CD4-positive, alpha-beta T cell treated with Interferon alpha-2 for 1 hour (primary cell): ENCODE results near the gene WEE2.
"Not testable (repeated sequence)": the region's sequence is repeated elsewhere in the genome, so short reads cannot be mapped to it uniquely, and the experiment has no call there.

Source experiments
- DNase-seq, 2 donors: peaks; one replicate each; pipeline ENCODE4 v3.0.0-alpha.2; 2020 to 2022

Gene WEE2

GRCh38 chr7:141715794-141716689, 7.9 kb downstream of the WEE2 start:
- no peak for DNase-seq

- DNase-seq = no peak
Measured at GRCh38 chr7:141717450-141717849, 9.3 kb downstream of the WEE2 start.

DNA sequence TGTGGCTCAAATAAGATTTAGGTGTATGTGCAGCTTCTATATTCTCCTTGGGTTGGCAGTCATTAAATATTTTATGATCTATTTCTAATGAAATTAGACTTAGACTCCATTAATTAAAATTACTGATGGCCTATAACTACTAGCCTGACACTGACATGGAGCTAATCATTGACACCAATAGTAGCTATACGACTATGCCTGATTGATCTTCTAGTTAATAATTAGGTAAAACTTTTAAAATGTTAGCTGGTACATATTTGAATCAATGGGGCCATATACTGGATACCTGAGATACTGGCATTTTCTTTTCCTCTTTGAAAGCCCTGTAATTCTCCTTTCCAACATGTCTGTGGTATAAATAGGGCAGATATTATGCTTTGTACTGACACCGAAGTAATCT, 14.4 kb downstream of the WEE2 start:
- DNase-seq = no peak

DNA sequence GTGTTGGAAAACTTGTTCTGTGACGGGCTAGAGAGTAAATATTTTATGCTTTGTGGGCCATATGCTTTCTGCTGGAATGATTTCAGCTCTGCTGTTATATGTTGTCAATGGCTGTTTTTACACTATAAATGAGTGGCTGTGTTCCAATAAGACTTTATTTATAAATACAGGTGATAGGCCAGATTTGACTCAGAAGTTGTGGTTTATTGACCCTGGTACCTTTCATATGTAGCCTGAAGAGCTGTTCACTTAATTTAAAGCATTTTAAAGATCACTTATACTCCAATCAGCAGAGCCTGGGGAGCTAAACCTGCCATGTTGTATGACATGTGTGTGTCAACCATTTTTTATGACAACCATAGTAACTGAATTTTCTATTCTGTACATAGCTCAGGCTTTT, 20.9 kb downstream of the WEE2 start:
- DNase-seq = no peak

GRCh38 chr7:141731476-141732149, 23.5 kb downstream of the WEE2 start:
- DNase-seq = no peak

DNA sequence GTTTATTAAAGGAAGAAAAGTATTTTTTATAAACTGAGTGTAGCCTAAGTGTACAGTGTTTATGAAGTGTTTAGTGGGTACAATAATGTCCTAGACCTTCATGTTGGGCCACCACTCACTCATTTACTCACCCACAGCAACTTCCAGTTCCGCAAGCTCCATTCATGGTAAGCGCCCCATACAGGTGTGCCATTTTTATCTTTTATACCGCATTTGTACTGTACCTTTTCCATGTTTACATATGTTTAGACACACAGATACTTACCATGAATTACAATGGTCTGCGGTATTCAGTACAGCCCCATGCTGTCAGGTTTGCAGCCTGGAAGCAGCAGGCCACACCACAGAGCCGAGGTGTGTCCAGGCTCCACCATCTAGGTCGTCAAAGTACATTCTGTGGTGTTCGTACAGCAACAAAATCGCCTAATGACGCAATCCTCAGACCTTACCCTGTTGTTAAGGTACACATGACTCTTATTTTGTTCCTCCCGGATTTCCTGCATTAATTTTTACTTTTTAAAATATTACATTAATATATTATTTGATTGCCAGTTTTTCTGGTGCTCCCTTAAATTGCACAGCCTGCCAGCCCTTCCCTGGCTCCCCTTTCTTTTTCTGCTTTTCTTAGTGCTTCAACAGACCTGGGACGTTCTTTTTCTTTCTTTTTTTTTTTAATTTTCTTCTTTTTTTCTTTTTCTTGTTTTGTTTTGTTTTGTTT, 29.1 kb downstream of the WEE2 start:
- DNase-seq = peak; percentile 9 to 35

- DNase-seq = peak; percentile 91 to 95
Measured at GRCh38 chr7:141737836-141738591, 29.9 kb downstream of the WEE2 start, which contains the start of gene SSBP1. SSBP1 (plus strand) TSS chr7:141738358; CDS start chr7:141739167, 809 bp downstream.

DNA sequence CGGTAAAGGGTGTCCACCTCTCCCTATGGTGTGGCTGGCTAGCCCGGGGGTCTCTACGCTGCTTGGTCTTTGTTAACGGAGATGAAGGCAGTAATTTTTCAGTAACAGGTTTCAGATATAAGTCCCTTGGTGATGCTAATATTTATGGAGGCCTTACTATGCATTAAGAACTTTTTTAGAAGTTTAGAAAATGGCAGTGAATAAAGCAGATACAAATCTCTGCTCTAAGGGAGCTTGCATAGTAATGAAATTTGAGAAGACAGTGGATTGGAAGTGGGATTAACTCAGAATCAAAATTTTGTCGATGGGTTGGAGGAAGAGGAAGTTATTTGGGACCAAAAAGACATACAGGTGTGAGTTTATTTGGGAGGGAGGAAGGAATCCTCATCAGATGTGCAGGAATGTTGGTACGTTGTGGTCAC, 30.4 kb downstream of the WEE2 start:
- DNase-seq = no peak

DNA sequence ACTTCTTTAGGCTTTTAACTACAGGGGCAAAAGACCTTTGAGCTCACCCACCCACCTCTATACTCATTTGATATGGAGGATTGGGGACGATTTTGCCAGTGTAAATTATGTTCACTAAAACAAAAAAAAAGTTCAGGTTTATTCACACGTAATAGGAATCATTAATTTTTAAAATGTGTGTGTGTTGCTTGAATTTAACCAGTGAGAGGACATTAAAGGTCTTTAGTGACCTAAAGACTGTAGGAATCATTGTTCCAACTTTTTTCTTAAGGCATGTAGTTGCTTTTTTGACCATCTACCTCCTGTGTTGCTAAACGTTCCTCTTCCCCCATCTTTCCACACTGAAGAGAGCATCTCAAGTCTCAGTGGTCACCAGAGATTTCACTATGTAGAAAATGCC, 31.1 kb downstream of the WEE2 start:
- no peak for DNase-seq

DNA sequence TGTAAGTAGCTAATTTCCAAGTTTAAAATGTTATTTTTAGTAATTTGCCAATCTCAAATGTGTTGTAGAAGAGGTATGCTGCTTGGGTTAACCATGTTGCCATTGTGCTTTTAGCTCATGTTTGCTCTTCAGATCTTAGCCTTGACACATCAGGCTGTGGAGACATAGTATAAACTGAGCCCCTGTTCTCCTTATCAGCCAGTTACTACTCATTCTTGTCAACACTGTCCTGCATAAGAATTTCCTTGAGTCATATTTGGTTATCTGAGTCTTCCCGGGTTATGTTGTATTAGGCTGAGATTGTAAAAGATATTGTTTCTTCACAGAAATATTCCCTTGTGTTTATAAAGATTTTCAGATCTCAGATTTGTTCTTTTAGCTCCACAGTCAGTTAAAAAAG, 34.1 kb downstream of the WEE2 start:
- DNase-seq = no peak

DNA sequence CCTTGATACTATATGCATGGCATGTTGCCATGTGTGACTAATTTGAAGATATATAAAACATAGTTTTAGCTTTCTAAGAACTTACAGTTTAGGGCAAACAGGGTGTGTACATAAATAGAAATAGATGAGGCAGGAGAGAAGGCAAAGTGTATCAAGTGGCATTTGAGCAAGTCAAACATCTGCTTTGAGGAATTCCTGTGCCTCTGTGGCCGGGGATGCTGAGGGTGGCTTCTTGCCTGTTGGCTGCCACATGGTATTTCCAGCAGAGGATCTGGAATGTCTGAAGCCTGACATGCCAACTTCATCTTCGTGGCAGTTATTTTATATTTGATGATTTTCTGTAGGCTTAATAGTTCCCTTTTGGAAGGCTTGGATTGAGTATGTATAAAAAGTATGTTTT, 36.0 kb downstream of the WEE2 start:
- DNase-seq = no peak

DNA sequence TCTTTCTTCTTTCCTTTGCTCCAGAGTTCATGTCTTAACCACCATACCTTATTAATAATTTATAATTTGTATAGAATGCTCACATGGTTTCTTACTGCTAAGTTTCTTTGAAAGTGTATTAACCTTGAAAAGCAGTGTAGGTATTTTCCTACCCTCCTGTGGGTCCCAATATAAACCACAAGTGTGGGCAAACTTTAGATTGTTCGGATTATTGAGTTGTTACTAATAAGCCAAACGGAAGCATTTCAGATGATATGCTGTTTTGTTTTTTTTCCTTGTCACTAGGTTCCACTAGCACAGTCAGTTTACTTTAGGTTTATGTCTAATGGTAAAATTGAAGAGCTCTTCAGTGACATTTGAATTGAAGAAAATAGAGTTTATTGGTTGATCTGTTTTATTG, 40.2 kb downstream of the WEE2 start:
- DNase-seq = no peak

- DNase-seq = not testable (repeated sequence)
Measured at GRCh38 chr7:141751904-141752303, 43.8 kb downstream of the WEE2 start.

DNA sequence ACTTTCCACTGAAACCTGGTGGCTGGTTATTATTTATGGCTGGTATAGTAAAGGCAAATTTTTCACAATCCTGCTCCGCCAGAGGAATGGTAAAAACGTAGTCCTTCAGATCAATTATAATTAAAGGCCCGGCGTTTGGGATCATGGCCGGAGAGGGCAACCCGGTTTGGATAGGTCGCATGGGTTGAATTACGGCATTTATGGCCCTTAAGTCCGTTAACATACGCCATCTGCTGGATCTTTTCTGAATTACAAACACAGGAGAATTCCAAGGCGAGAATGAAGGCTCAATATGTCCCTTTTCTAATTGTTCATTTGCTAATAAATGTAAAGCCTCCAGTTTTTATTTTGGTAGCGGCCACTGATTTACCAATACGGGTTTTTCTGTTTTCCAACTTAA, 44.5 kb downstream of the WEE2 start:
- no peak for DNase-seq

GRCh38 chr7:141754939-141755338, 46.8 kb downstream of the WEE2 start:
- DNase-seq = peak in 1 of 2 donors; percentile 27

GRCh38 chr7:141763797-141764196, 55.6 kb downstream of the WEE2 start, which contains the start of gene TAS2R3:
TAS2R3 (plus strand) TSS chr7:141764097; CDS start chr7:141764159, 62 bp downstream.
- no peak for DNase-seq

DNA sequence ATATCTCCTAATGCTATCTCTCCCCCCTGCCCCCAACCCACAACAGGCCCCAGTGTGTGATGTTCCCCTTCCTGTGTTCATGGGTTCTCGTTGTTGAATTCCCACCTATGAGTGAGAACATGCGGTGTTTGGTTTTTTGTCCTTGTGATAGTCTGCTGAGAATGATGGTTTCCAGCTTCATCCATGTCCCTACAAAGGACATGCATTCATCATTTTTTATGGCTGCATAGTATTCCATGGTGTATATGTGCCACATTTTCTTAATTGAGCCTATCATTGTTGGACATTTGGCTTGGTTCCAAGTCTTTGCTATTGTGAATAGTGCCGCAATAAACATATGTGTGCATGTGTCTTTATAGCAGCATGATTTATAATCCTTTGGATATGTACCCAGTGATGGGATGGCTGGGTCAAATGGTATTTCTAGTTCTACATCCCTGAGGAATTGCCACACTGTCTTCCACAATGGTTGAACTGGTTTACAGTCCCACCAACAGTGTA, 62.0 kb downstream of the WEE2 start:
- DNase-seq = not testable (repeated sequence)

- DNase-seq = no peak
Measured at GRCh38 chr7:141776374-141776773, 68.2 kb downstream of the WEE2 start, which contains the start of gene TAS2R4. TAS2R4 (plus strand) TSS chr7:141776674; CDS start chr7:141778489, 1,815 bp downstream.
